GM23248 (cell line): ENCODE results near the gene SVIP.

Experiments used
- EZH2 ChIP-seq: fragments of 200-600 bp; sonication (generic); IDR thresholded peaks from 2 replicates; pipeline ENCODE4 v1.6.1; 2018; ENCODE audit warnings: antibody characterized with exemption, mild to moderate bottlenecking; ENCODE audit not compliant: insufficient read depth, poor library complexity, severe bottlenecking
- EZH2phosphoT487 ChIP-seq: fragments of 200-600 bp; sonication (generic); IDR thresholded peaks from 2 replicates; pipeline ENCODE4 v1.6.1; 2018; ENCODE audit warnings: antibody characterized with exemption, moderate library complexity, mild to moderate bottlenecking, low read depth; ENCODE audit not compliant: insufficient read depth

- TF ChIP-seq EZH2: no peak
- TF ChIP-seq EZH2phosphoT487: no peak
These were observed 19.7 kb downstream of the SVIP start for GRCh38 chr11:22809893-22810292.
